HG03354 (cell line): ENCODE results near the gene PIAS4.

Experiments
- ATAC-seq: cut with Tn5 transposase; IDR thresholded peaks from one replicate; pipeline ENCODE4 v1.9.1; 2021; ENCODE audit warnings: mild to moderate bottlenecking; ENCODE audit not compliant: unreplicated experiment, poor library complexity, severe bottlenecking

Gene PIAS4

DNA sequence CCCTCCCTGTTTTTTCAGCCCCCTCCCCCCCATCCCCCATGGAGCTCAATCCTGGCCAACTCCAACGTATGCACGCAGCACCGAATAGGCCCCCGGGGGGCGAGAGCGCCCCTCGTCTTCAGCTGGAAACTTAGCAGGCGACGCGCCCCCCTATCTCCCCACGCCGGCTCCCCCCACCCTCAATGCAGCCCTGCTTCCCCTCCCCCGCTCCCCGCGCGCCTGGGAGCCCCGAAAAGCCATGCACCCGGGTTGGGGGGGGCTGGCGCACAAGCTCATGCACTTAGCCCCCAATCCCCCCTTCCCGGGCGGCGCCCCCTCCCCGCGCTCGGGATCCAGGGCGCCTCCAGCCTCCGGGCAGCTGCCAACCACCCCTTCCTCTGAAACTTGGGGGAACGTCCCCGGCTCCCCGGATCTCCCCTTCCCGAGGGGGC, 58.7 kb downstream of the PIAS4 start:
- ATAC-seq: no peak

DNA sequence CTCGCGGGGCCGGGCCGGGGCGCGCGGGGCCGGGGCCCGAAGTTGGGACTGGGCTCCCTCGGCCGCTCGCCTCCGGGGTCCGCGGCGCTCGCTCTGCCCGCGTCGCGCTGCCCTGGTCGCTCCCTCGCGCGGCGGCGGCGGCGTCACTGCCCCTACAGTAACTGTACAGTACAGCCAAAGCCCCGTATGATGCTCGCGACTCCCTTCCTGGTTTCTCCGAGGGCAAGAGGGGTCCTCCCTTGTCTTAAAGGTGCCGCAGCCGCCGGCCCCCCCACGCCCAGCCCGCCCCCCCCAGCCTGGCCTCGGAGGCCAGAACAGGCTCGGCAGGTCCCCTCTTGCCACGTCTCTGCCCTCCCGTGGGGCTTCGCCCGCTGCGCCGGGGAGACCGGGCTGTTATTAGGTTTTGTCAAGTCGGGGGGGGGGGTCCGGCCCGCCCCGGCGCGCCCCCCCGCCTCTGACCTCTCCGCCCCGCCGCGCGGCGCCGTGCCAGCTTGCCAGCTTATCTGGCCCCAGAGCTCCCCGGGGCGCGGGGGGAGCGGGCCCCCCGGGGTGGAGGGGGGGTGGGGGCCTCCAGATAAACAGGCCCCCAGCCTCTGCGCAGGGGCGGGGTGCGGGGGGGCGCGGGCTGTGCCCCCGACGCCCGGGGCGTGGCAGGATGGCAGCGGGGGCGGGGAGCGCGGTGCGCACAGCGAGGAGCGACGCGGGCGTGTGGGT, 59.3 kb downstream of the PIAS4 start, which contains the start of gene ZBTB7A:
ZBTB7A (minus strand) TSS at position 218 of the 714 bp plus-strand sequence. CDS start 11,667 bp downstream, outside the sequence.
- ATAC-seq: no peak

DNA sequence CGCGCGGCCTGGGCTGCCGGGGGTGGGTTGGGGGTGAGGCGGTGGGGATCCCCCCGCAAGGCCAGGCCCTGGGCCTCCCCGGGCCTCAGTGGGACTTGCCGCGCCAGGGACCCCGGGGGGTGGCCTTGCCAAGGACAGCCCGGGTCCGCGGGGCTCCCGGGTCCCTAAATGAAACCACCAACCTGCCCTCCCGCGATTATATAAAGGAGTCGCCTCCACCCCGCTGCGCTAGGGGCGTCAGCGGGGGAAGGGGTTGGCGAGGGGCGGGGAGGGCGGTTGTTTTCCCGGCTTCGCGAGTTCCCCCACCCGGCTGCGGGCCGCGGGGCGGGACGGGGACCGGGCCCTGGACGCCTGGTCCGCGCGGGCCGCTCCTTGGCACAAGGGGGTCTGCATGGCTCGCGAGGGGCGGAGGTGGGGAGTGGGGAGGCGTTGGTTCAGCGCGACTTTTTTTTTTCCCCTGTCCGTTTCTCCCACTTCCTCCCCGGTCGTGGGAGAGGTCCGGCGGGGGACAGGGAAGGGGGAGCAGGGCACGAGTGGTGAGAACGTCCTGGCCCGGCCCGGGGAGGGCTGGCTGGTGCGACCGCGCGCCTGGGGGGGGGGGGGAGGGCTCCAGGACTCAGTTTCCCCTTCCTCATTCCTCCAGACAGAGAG, 60.0 kb downstream of the PIAS4 start:
- ATAC-seq: no peak

DNA sequence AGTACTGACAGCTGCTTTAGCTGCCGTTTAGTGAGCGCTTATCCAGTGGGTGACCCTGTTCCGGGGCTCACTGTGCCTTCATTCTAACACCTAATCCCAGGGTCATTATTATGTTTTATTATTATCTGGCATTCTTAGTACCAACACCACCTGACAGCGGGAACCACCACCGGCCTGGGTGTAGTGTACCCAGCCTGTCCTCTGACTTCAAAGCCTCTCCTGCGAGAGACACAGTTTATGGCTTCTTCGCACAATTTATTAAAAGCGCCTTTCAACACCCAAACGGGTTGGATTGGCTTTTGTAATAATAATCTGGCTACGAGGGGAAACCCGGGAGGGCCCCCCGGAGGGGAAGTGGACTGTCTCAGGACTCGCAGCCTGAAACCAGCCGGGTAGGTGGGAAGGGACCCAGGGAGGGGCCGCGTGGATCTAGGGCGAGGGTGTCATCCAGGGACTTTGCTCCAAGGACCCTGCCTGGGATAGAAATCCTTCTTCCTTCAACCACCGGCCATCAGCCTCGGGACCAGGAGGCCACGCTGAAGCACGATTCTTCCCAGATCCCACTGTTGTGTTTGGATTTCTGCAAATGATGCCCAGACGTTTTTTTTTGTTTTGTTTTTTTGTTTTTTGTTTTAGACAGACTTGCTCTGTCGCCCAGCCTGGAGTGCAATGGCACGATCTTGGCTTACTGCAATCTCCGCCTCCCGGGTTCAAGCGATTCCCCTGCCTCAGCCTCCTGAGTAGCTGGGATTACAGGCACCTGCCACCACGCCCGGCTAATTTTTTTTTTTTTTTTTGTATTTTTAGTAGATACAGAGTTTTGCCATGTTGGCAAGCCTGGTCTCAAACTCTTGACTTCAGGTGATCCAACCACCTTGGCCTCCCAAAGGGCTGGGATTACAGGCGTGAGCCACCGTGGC, 60.8 kb downstream of the PIAS4 start:
- ATAC-seq: no peak

DNA sequence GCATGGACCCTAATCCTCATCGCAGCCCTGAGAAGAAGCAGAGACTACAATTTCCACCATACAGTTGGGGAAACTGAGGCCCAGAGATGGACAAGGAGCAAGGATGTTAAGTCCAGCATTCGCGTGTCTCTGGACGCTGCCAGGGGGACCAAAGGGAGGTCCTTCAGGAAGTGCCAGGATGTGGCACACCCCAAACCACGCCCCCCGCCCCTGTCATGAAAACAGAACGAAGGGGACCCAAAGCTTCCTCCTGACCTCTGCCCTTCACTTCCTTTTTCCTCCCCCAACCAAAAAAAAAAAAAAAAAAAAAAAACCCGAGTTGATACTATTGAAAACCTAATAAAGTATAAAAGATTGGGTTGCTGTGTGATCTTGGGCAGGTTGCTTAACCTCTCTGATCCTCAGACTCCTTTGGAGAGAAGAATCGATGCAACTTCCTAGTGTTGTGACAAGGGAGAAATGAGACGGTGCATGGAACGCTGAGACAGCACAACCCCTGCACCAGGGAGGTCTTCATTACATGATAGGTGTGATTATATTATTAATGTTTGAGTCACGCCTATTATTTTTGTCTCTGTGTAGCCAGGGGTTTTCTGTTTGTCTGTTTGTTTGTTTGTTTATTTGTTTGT, 61.9 kb downstream of the PIAS4 start:
- ATAC-seq: no peak

DNA sequence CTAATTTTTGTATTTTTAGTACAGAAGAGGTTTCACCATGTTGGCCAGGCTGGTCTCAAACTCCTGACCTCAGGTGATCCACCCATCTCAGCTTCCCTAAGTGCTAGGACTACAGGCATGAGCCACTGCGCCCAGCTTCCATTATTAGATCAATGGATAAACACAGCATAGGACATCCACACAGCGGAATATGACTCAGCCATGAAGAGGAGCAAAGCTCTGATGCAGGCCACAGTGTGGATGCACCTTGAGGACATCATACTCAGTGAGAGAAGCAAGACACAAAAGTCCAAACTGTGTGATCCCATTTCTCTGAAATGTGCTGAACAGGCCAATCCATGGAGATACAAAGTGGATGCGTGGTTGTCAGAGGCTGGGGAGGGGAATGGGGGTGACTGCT, 64.1 kb downstream of the PIAS4 start:
- no peak for ATAC-seq

DNA sequence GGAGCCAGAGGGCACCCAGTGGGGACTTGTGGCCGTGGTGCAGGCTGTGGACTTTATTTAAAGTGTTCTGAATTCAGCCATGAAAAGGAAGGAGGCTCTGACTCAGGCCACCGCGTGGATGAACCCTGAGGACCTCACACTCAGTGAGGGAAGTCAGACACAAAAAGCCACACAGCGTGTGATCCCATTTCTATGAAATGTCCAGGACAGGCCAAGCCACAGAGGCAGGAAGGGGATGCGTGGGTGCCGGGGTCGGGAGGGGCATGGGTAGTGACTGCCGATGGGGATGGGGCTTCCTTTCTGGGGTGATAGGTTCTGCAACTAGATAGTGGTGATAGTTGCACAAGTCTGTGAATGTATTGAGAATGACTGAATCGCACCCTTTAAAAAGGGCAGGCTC, 67.8 kb downstream of the PIAS4 start:
- no peak for ATAC-seq

DNA sequence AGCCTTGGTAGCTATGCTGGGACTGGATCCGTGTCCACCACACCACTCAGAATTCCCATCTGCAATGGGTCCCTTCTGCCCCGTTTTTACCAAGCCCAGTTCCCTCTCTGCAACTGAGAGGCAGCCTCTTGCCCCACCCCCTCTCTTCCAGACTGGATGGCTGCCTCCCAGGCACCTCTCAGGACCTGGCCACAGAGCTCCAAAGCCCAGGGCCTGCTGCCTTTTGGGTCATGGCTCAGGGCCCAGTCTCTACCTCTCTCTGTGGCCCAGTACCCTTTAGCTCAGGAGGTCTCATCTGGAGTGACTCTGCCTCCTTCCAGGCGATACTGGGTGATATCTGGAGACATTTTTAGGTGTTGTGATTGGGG, 69.5 kb downstream of the PIAS4 start:
- no peak for ATAC-seq

DNA sequence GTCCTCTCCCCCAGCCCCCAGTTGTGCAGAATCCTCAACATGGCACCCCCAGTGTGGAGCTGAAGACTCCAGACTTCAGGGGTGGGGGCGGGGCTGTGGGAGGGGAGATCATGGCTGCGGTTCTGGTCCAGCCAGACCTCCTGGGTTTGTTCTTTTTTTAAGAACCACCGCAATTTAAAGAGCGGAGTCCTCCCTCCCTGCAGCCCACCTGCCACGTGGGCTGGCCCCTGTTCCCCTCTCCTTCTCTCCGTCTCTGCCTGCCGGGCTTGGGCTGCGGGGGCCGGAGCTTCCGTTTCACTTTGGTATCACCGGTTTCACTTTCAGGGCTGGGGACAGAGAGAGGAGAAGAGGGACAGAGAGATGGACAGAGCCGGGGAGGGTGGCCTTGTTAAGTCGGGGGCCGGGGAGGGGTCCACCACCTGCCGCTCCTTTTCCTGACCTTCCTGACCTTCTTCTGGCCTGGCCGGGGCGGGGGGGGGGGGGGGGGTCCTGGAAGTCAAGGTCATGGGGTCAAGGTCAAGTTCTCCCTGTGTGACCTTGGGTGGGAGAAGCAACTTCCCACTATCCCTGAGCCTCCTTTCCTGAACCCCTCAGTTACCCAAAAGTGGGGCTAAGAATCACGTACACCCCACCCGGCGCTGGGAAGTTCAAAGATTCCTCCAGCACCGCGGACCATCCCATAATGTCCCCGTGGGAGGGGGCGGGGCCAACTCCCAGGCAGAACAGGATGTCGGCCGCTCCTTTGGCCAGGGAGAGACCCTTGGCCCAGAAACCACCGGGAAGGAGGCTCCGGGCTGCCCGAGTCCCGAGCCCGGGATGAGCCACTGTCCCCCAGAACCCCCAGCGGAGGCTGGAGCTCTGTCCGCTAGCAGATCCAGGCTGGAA, 70.5 kb downstream of the PIAS4 start:
- no peak for ATAC-seq

DNA sequence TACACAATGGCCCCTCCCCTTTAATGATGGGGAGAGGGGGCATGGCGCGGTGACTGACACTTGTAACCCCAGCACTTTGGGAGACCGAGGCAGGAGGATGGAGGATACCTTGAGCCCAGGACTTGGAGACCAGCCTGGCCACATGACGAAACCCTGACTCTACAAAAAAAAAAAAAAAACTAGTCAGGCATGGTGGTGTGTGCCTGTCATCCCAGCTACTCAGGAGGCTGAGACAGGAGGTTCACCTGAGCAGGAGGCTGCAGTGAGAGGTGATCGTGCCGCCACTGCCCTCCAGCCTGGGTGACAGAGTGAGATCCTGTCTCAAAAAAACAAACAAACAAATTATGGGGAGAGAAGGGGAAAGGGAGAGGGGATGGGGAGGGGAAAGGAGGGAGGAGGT, 72.9 kb downstream of the PIAS4 start:
- no peak for ATAC-seq

DNA sequence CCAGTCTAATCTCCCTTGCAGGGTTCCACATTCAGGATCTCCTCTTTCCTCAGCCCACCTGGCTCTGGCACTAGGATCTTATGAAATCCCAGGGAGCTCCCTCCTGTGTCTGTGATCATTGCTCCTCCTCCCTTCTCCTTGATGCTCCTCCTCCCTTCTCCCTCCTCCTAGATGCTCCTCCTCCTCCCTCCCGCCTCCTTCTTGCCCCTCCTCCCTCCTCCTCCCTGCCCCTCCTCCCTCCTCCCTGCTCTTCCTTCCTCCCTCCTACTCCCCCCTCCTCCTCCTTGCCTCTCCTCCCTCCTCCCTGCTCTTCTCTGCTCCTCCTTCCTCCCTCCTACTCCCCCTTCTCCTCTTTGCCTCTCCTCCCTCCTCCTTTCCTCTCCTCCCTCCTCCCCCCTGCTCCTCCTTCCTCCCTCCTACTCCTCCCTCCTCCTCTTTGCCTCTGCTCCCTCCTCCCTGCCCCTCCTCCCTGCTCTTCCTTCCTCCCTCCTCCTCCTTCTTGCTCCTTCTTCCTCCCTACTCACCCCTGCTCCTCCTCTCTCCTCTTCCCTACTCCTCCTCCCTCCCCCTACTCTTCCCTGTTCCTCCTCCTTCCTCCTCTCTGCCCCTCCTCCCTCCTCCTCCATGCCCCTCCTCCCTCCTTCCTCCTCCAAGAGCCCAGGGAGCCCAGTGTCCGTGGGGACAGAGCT, 74.0 kb downstream of the PIAS4 start:
- no peak for ATAC-seq

DNA sequence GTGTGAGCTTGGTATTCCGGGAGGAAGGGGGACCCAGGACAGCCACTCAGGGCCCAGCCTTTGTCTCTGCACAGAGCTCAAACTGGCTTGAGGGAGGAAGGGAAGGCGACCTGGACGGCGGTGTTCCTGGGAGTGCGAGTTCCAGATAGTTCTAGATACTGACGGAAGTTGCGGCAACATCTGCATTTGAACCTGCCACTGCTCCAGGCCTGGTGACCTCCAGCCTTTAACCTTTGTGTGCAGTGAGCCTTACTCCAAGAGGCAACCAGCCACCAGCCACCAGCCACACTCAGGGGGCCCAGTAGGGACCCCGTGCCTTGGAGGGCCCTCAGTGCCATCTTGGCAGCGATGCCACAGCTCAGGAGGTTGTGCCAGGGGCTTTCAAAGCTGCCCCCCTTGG, 74.6 kb downstream of the PIAS4 start:
- no peak for ATAC-seq

DNA sequence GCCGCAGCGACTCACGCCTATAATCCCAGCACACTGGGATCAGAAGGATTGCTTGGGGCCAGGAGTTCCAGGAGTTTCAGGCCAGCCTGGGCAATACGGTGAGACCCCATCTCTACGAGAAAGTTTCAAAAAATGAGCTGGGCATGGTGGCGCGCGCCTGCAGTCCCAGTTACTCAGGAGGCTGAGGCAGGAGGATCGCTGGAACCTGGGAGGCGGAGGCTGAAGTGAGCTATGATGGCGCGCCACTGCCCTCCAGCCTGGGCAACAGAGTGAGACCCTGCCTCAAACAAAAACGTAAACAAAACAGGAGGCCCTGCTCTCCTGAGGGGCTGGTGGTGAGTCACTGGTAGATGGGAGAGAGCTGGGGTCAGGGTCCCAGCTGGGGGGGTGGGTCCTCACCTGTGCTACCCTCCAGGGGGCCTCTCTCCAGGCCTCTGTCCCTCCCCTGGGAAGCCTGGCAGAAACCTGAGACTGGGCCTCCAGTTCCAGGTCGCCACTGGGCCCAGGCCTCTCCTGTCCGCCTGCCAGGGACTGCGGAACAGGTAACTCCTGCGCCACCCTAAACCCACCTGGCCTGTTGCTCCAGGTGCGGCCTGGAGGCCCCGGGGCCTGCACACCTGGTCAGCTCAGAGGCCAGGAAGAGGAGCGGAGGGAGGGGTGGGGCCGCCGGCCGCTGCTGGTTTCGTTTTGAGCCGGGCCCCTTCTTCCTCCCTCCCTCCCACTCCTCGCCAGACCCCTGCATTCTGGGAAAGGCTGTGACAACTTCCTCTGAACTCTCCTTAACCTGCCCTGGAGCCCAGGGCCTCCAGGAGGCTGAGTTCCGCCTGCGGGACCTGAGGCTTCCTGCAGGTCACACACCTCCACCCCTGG, 76.4 kb downstream of the PIAS4 start:
- ATAC-seq: no peak

DNA sequence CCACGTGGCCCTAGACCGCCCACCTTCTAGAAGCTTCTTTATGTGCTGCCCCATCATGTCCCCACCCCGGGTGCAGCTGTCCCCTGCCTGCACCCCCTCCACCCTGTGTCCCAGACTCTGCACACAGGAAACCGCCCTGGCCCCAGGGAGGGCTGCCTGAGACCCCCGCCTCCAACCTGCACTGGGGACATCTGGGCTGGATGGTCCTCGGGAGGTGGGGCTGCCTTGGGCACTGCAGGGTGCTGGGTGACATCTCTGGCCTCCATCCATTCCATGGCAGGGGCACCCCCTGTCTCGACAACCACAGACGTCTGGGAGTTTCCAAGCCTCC, 77.0 kb downstream of the PIAS4 start:
- no peak for ATAC-seq

DNA sequence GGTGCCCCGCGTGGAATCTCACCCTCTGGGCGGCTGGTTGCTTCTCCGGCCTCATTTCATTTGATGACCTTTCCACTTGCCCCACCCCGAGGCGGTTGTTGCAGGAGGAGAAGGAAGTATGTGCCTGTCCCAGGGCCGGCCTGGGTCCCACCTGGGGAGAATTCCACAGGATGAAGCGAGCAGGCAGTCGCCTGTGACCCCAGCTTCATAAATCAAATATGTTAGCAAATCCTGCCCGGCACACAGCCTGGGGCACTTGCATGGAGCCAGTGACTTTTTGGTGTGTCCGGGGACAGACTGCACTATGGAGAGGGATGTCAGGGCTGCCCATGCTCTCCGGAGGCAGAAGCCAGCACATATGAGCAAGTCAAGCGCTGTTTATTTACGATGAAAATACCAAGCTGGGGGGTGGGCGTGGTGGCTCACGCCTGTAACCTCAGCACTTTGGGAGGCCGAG, 78.9 kb downstream of the PIAS4 start:
- no peak for ATAC-seq

DNA sequence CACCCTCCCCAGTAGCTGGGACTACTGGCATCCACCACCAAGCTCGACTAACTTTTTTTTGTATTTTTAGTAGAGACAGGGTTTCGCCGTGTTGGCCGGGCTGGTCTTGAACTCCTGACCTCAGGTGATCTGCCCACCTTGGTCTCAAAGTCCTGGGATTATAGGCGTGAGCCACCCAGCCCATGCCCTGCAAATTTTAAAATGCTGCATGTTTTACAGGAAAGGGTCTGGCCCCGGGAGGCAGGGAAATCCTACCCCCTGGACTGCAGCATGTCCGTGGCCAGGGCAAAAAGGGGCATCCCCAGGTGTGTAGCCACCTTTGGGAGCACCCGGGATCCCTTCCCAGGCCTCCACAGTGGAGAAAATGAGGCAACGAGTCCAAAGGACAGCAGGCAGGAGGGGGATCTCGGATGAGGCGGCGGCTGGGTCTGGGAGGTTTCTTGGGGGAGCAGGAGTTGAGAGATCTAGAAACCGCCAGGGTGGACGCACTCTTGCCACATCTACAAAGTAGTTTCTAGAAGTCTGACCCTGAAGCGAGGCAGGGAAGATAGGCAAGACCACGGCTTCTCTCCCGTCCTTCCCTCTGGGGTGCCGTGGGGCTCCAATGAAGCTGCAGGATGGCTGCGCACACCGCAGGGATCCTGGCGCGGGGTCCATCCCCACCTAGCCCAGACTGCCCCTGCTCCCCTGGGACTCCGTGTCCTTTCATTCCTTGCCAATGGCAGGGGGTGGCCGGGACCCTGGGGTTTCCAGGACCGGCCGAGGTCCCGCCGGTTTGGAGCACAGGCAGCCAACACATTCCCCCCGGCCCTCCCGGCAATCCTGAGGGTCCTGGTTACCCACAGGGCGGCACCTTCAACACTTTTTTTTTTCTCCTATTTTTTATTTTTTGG, 80.5 kb downstream of the PIAS4 start:
- ATAC-seq: no peak

DNA sequence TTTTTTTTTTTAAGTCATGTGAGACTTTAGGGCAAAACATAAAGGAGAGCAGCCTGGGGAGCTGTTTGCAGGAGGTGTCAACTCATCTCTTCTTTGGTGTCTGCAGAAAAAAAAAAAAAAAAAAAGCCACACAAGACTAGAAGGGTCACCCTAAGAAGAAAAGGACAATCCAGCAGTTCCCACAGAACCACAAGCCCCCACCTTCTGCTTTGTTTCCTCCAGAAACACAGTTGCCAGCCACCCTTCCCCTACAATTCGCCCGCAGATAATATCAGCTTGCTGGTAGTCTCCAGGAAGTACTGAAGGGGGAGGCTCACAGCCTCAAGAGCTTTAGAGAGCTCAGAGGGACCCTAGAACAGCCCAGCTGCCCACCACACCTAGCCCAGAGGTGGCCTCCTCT, 81.4 kb downstream of the PIAS4 start:
- peak; percentile 24 for ATAC-seq
